HG02759 (cell line): Measurements from ENCODE around the gene CCDC57.
A peak's percentile ranks its signal among the peaks of the same experiment; 100 is the strongest.
"Not testable (repeated sequence)": the region's sequence is repeated elsewhere in the genome, so short reads cannot be mapped to it uniquely, and the experiment has no call there.

ENCODE experiments used
- ATAC-seq: cut with Tn5 transposase; IDR thresholded peaks from one replicate; pipeline ENCODE4 v1.9.1; 2021; ENCODE audit warnings: mild to moderate bottlenecking, moderate library complexity; ENCODE audit not compliant: unreplicated experiment

The CCDC57 gene

GRCh38 chr17:82226146-82226808 lies 13.6 kb upstream of the CCDC57 start:
- no peak for ATAC-seq

- no peak for ATAC-seq
Observed at GRCh38 chr17:82225368-82226029, 12.9 kb upstream of the CCDC57 start.

DNA sequence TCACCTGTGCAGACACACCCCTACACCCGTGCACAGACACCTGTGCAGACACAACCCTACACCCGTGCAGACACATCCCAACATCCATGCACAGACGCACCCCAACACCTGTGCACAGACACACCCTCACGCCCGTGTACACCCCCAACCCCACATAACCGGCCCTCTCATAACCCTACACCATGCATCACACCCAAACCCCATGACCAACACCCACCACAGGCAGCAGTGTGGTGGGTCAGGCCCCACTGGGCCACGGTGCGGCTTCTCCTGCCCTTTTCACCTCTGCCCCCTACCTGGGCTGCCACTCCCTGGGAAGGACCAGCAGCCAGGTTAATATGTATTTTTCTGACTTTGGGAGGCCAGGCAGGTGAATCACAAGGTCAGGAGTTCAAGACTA lies 12.0 kb upstream of the CCDC57 start:
- ATAC-seq: no peak

DNA sequence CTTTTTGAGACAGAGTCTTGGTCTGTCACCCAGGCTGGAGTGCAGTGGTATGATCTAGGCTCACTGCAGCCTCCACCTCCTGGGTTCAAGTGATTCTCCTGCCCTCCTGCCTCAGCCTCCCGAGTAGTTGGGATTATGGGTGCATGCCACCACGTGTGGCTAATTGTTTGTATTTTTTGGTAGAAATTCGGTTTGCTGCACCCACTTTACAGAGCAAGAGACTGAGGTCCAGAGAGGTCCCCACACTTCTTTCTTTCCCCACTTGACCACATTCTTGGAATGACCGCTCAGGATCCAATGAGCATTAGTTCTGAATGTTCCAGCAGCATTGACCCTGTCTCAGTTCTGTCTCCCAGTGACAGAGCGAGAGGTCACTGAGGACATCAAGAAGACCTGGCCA lies 10.9 kb upstream of the CCDC57 start:
- ATAC-seq: no peak

DNA sequence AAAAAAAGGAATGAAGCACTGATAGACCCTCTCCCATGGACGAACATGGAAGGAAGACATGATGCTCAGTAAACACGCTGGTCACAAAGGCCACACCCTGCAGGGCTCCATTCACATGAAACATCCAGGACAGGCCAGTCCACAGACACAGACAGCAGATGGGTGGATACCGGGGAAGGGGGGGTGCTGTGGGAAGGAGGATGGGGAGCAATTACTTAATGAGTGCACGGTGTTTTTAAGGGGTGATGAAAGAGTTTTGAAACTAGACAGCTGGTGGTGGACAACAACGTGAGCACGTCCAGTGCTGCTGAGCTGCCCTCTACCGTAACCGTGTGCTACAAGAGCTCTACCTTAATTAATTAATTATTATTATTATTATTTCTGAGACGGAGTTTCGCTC lies 10.2 kb upstream of the CCDC57 start:
- ATAC-seq: no peak

DNA sequence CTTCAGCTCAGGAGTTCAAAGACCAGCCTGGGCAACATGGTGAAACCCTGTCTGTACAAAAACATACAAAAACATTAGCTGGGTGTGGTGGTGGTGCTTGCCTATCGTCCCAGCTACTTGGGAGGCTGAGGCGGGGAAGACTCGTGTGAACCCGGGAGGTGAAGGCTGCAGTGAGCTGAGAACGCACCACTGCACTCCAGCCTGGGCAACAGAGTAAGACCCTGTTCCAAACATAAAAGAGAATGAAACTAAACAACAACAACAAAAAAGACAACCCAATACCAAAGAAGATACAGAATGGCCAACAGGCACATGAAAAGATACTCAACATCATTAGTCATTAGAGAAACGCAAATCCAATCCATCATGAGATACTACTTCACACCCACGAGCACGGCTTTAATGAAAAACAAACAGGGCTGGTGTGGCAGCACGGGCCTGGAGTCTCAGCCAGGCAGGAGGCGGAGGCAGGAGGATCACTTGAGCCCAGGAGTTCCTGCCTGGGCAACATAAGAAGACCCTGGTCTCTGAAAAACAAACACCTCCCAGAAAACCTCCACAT lies 8.8 kb upstream of the CCDC57 start:
- no peak for ATAC-seq

- ATAC-seq: no peak
Observed at GRCh38 chr17:82219753-82220709, 7.4 kb upstream of the CCDC57 start.

DNA sequence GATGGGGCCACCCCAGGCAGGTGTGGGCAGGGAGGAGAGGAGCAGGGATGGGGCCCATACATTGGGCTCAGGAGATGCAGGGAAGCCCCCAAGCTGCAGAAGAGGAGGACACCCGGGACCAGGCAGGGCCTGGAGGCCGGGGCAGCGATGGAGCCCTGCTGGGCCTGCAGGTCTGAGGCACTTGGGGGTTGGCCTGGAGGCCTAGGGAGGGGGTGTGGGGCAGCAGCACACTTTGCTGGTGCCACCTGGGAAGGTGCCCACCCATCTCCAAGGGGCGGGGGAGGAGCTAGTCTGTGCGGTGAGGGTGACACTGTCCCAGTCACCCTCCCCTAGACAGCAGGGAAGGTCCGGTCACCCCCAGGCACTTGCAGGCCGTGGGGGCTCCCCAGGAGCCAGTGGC lies 6.4 kb upstream of the CCDC57 start:
- ATAC-seq: no peak

GRCh38 chr17:82218349-82219075 lies 5.9 kb upstream of the CCDC57 start:
- no peak for ATAC-seq

DNA sequence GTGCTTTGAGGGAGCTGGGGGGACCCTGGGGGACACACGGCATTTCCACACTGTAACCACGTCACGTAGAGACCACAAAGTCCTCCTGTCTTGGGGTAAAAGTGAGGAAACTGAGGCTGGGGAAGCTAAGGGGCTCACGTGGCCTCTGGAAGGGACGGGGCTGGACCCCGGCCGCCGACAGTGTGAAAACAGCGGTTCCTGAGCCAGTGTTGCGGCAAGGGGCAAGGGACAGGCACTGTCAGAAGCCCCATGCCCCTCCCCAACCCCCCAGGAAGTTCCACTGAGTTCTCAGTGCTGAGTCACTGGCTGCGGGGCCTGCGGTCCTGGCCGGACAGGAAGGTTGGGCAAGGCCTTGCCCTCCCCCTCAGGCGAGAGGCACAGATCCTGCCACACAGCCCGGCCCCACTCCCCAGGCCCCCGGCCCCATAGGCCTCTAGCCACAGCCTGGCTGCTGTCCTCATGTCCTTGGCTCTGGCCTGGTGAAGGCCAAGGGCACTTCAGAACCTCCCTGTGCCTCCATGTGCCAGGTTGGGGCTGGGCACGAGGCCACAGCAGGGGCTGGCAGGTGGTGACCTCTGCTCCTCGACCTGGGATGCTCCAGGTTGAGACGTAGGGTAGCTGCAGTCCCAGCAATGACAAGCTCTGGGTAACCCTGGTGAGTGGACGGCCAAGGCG lies 5.0 kb upstream of the CCDC57 start:
- no peak for ATAC-seq

- no peak for ATAC-seq
Observed at GRCh38 chr17:82217120-82217529, 4.5 kb upstream of the CCDC57 start.

- ATAC-seq: no peak
Observed at GRCh38 chr17:82216301-82217119, 3.9 kb upstream of the CCDC57 start.

- ATAC-seq: no peak
Observed at GRCh38 chr17:82215972-82216300, 3.3 kb upstream of the CCDC57 start.

DNA sequence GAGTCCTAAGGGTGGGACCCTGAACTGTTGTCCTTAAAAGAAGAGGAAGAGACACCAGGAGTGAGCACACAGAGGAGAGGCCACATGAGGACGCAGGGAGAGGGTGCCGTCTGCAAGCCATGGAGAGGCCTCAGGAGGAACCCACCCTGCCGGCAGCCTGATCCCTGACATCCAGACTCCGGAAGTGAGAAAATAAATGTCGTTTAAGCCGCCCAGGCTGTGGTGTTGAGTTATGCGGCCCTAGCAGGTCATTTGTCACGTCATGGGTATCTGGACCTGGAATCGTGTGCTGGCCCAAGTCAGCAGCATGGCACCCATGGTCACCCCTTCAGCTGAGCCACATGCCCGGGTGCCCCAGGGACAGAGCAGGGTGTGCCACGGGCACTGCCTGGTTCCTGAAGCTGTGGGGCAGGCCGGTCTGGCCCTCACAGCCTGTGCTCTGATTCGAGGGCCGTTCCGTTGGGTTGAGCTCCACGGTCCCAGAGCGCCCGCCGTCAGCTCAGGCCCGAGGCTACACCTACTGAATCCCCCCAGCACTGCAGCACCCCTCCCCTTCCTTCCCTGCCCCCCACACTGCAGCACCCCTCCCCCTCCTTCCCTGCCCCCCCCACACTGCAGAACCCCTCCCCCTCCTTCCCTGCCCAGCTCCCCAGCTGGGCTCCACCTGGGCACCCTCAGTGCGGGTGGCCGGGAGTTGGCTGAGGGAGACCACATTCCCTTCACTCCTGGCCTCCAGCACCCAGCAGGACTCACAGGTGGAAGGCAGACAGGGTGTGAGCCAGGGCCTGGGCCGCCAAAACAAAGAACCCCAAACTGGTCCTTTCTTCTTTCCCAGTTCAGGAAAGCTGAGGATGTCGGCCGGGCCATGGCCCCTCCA lies 2.7 kb upstream of the CCDC57 start:
- ATAC-seq: no peak

DNA sequence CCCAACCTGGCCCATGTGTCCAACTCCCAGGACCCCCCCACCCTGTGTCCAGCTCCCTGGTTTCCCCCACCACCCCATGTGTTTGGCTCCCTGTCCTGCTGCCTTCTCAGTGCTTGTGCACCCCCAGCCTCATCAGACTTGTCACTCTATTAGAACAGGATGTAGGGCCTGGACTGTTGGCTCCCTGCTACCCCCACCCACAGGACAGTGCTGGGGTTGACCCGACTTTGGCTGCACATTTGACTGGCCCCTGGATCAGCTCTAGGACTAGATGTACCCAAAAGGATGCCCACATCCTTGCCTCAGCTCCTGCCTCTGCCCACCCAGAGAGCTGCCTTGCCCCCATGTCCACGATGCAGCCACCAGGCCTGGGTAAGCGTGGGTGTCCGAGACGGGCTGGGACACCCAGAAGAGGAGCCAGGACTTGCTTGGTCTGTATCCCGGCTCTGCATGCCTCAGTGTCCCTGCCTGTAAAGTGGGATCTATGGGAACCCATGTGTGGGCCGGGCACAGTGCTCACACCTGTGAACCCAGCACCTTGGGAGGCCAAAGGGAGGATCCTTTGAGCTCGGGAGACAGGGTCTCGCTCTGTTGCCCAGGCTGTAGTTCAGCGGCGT lies 1.5 kb upstream of the CCDC57 start:
- ATAC-seq: no peak

DNA sequence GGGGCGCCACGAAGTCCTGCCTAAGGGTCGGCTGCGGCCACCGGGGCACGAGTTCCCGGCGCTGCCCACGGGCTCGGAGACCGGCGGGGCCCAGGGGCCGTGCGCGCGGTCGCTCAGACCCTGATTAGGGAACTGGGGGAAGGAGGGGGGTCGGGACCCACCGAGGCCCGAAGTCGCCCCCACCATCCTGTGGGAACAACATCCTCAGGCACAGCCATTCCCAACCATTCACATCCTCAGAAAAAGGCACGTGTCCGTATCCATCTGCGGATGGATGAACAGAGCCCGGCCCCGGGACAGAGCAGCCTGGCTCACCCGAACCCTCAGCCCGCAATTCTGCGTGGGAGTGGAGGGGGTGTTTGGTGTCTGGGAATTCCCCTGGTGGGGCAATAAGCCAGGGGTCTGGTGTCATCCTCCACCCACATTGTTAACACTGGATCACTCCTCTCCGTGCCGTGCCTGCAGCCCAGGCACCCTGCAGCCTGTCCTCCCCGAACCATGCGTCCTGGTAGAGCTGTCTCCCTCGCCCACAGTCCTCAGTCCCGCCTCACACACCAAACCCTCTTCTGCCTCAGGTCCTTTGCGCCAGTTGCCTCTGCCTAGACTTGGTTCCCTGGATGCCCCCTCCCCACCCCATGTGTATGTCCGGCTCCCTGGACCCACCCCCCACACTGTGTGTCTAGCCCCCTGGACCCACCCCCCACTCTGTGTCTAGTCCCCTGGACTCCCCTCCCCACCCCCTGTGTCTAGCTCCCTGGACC lies 789 bp upstream of the CCDC57 start:
- ATAC-seq: peak; percentile 7

- ATAC-seq: not testable (repeated sequence)
Observed at GRCh38 chr17:82210655-82211054, 2.0 kb downstream of the CCDC57 start.
